ENCODE data around the gene EMILIN3.

DNA sequence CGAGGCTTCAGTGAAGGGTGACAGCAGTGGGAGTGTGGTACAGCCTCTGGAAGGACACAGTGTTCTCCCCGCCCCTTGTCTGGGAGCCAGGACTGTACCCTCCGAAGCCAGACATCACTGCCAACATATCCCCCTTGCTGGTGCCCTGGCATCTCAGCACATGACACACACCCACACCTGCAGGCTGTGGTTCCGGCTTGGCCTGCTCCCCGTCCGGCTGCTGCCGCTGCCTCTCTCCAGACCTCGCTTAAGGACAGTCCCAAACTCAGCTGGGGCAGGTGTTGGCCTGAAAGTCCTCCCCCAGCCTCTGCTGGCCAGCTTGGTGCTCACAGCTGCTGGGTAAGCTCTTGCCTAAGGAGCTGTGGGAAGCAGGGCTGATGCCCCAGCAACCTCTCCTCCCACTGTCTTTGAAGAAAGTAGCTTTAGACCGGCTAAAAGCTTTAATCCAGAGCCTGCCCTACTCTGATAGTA, 7.0 kb downstream of the EMILIN3 start:
- TF ChIP-seq, protein P1, sequence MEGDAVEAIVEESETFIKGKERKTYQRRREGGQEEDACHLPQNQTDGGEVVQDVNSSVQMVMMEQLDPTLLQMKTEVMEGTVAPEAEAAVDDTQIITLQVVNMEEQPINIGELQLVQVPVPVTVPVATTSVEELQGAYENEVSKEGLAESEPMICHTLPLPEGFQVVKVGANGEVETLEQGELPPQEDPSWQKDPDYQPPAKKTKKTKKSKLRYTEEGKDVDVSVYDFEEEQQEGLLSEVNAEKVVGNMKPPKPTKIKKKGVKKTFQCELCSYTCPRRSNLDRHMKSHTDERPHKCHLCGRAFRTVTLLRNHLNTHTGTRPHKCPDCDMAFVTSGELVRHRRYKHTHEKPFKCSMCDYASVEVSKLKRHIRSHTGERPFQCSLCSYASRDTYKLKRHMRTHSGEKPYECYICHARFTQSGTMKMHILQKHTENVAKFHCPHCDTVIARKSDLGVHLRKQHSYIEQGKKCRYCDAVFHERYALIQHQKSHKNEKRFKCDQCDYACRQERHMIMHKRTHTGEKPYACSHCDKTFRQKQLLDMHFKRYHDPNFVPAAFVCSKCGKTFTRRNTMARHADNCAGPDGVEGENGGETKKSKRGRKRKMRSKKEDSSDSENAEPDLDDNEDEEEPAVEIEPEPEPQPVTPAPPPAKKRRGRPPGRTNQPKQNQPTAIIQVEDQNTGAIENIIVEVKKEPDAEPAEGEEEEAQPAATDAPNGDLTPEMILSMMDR (IDR thresholded peaks at IDR 0.05) = no peak
- TF ChIP-seq ZFX (IDR thresholded peaks at IDR 0.05; ENCODE audit: borderline replicate concordance) = no peak
